Ascending aorta (tissue), 2 donors: ENCODE results near the gene RASL12. TPM values are rescaled to one million over a fixed set of nuclear protein-coding genes. Genes with fewer than 3 reads are reported as not detected.

ENCODE experiments used
- DNase-seq, 2 donors: peaks; one replicate each; pipeline ENCODE4 v3.0.0-alpha.2; 2019; ENCODE audit warnings: low spot score in 2 of 2
- H3K27ac ChIP-seq, 2 donors: fragments of 200-600 bp; sonication (generic); one replicate each; pipeline ENCODE4 v1.5.1; 2016 to 2017; ENCODE audit warnings: mild to moderate bottlenecking in 1 of 2
- H3K27me3 ChIP-seq: fragments of 200-600 bp; sonication (generic); one replicate; pipeline ENCODE4 v1.5.1; 2017
- H3K36me3 ChIP-seq, 2 donors: fragments of 200-600 bp; sonication (generic); one replicate each; pipeline ENCODE4 v1.5.1; 2016
- H3K4me1 ChIP-seq, 2 donors: fragments of 200-600 bp; sonication (generic); one replicate each; pipeline ENCODE4 v1.5.1; 2016 to 2017; ENCODE audit warnings: mild to moderate bottlenecking in 1 of 2
- H3K4me3 ChIP-seq, 2 donors: fragments of 200-600 bp; sonication (generic); one replicate each; pipeline ENCODE4 v1.5.1; 2016 to 2017; ENCODE audit warnings: mild to moderate bottlenecking in 1 of 2
- H3K9me3 ChIP-seq, 2 donors: fragments of 200-600 bp; sonication (generic); one replicate each; pipeline ENCODE4 v1.5.1; 2016
- CTCF ChIP-seq, 3 experiments: fragments of 200-600 bp in 2 of 3; fragments of 450-650 bp in 1 of 3; sonication (generic) in 2 of 3; IDR thresholded peaks; one replicate each; pipeline ENCODE4 v1.5.1; 2016 to 2019; ENCODE audit warnings: antibody characterized with exemption in 3 of 3, mild to moderate bottlenecking in 1 of 3, moderate library complexity in 1 of 3
- intact Hi-C: fragments of 100-400 bp; cut with DNase I; formaldehyde crosslinking; loops from one replicate; pipeline ENCODE4 v1.15.1; 2023
- total RNA-seq: library from RNA; depleted of rRNA; stranded (reverse); fragments of >200 nt; gene quantifications from one replicate; pipeline ENCODE4 v1.1.0, GENCODE V29; 2016

Gene RASL12
- total RNA-seq, 1 donor from 2014 or later = 187 TPM

DNA sequence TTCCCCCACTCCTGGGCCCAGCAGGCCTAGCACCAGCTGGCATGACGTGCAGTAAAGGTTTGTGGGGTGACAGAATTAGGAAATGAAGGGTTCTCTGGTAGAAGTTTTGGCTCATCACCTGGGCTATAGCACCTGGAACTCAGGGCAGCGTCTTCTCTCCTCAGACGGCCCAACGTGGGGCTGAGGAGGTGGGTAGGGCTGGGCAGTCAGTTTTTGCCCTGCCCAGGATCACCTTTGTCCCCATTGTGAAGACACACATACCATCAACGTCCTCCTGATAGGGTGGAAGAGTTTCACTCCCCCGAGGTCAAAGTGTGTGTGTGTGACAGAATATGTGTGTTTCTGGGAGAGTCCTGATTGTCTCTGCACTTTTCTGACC, 20.8 kb upstream of the RASL12 start:
- Histone ChIP-seq H3K27ac (peak overlapping the region; percentile 96 to 98), H3K4me3 (no peak overlapping the region), H3K27me3 (no peaks in the 10 kb centered on the region), H3K4me1 (peaks cover 42 to 82% of the 10 kb centered on the region in 2 donors), H3K9me3 (no peaks in the 10 kb centered on the region), H3K36me3 (no peaks in the 10 kb centered on the region)
- no peak for TF ChIP-seq CTCF (IDR thresholded peaks at IDR 0.05)
- intact Hi-C loops = loop anchor here (2.0 kb wide), 1 partner anchor 22 kb away; the partner anchor contains the start of gene RASL12
- DNase-seq = no peak

DNA sequence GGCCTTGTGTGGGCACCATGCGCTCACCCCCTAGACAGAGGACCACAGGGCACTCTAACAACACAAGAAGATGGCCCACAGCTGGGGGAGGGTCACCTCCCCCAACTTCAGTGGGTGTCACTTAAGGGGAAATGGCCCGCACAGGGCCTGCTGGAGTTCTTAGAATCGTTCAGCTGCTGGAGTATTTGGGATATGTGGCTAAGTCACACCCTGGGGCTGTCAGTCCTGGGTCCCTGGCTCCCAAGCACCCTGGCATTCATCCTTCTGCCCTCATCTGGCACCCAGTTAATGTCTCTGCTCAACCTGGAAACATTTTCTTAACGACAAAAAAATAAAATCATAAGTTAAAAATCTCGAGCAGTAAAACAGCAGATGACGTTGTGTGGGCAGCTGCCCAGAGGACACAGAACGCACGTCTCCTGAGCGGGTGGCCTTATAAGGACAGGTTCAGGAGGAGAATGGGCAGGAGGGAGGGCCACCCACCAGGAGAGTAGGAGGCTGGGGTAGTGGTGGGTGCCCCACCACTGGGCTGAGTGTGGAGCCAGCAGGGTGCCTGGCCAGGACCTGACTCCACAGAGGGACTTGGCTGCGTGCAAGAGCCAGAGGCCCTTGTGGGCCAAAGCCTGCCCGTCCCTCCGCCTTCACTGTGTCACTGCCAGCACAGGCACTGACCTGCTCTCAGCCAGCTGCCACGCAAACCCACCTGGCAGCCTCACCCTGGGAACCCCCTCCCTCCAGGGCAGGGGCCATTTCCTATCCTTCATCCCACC, 20.3 kb upstream of the RASL12 start:
- no peak for TF ChIP-seq CTCF (IDR thresholded peaks at IDR 0.05)
- no peak overlapping the region for H3K4me3 ChIP-seq
- peaks cover 42 to 84% of the 10 kb centered on the region in 2 donors for H3K4me1 ChIP-seq
- H3K36me3 ChIP-seq = no peaks in the 10 kb centered on the region
- intact Hi-C loops = loop anchor here (2.0 kb wide), 1 partner anchor 21 kb away; the partner anchor contains the start of gene RASL12
- no peaks in the 10 kb centered on the region for H3K9me3 ChIP-seq
- peak; percentile 94 to 98 for DNase-seq
- peak overlapping the region; percentile 96 to 98 for H3K27ac ChIP-seq
- no peaks in the 10 kb centered on the region for H3K27me3 ChIP-seq

DNA sequence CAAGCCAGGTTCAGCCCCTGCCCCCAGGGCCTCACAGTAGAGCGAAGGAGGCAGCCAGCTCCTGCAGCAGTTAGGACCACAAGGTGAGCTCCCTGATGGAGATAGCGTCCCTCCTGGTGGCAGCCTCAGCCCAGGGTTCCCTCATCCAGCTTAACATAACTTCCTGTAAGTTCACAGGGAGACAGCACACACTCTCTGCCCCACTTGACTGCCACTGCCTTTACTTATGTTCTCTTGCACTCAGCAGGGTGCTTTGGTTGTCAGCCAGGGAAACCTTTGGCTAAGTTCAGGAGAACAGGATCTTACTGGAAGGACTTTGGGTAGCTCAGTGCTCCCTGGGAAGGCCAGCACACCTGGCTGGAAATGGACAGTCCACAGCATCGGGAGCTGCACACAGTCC, 19.6 kb upstream of the RASL12 start:
- H3K36me3 ChIP-seq = no peaks in the 10 kb centered on the region
- no peak overlapping the region for H3K4me3 ChIP-seq
- DNase-seq = no peak
- peak overlapping the region; percentile 96 to 98 for H3K27ac ChIP-seq
- H3K9me3 ChIP-seq = no peaks in the 10 kb centered on the region
- intact Hi-C loops = no loop called here
- no peaks in the 10 kb centered on the region for H3K27me3 ChIP-seq
- H3K4me1 ChIP-seq = peaks cover 48 to 84% of the 10 kb centered on the region in 2 donors
- TF ChIP-seq CTCF (IDR thresholded peaks at IDR 0.05) = no peak

- TF ChIP-seq CTCF (IDR thresholded peaks at IDR 0.05) = no peak
- Histone ChIP-seq H3K36me3 (no peaks in the 10 kb centered on the region), H3K4me3 (no peak overlapping the region), H3K27ac (peak overlapping the region; percentile 96 to 98), H3K9me3 (no peaks in the 10 kb centered on the region), H3K27me3 (no peaks in the 10 kb centered on the region), H3K4me1 (peaks cover 55 to 84% of the 10 kb centered on the region in 2 donors)
- intact Hi-C loops = no loop called here
- no peak for DNase-seq
Measured at GRCh38 chr15:65086680-65087111, 18.9 kb upstream of the RASL12 start.

DNA sequence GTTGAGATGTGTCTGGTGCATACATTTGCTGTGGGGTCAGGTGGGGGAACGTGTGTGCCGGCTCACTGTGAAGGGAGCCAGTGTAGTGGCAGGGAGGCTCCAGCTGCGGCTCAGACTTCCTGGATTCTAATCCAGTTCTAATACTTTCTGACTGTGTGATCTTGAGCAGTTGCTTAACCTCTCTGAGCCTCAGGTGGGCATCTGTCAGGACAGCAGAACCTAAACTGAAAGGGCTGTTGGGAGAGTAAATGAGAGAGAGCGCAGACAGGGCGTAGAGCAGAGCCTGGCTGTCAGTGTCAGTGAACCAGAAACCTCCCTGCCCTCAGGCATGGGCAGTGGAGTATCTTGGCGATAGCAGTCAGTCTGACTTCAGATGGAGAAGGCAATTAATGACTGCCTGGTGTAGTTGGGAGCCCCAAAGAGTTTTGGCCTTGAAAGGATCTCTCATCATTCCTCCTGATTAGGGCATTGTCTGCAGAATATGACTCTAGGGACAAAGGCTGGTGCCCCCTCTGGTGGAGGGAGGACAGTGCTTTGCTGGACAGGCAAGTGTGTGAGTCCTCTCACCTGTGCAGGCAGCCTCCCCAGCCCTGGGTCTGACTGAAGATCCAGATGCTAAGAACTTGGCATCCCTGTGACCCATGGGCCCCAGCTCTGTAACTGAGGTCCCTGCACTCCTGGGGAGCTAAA, 18.3 kb upstream of the RASL12 start:
- intact Hi-C loops = no loop called here

More for the DNA sequence above, 18.3 kb upstream of the RASL12 start:
- H3K4me1 ChIP-seq = peaks cover 56 to 82% of the 10 kb centered on the region in 2 donors
- peak in 1 of 3 experiments; percentile 27 for TF ChIP-seq CTCF (IDR thresholded peaks at IDR 0.05)
- no peak for DNase-seq
- no peaks in the 10 kb centered on the region for H3K27me3 ChIP-seq
- no peak overlapping the region for H3K4me3 ChIP-seq
- H3K36me3 ChIP-seq = no peaks in the 10 kb centered on the region
- no peaks in the 10 kb centered on the region for H3K9me3 ChIP-seq
- peak overlapping the region; percentile 96 to 98 for H3K27ac ChIP-seq
